ENCODE results near the gene STPG1.
"Not testable (repeated sequence)": the region's sequence is repeated elsewhere in the genome, so short reads cannot be mapped to it uniquely, and the experiment has no call there.

STPG1 gene, protein sequence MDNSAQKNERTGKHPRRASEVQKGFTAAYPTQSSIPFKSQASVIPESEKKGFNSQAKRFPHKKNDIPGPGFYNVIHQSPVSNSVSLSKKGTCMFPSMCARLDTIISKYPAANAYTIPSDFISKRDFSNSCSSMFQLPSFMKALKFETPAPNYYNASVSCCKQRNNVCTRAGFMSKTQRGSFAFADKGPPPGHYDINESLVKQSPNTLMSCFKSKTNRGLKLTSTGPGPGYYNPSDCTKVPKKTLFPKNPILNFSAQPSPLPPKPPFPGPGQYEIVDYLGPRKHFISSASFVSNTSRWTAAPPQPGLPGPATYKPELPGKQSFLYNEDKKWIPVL

DNA sequence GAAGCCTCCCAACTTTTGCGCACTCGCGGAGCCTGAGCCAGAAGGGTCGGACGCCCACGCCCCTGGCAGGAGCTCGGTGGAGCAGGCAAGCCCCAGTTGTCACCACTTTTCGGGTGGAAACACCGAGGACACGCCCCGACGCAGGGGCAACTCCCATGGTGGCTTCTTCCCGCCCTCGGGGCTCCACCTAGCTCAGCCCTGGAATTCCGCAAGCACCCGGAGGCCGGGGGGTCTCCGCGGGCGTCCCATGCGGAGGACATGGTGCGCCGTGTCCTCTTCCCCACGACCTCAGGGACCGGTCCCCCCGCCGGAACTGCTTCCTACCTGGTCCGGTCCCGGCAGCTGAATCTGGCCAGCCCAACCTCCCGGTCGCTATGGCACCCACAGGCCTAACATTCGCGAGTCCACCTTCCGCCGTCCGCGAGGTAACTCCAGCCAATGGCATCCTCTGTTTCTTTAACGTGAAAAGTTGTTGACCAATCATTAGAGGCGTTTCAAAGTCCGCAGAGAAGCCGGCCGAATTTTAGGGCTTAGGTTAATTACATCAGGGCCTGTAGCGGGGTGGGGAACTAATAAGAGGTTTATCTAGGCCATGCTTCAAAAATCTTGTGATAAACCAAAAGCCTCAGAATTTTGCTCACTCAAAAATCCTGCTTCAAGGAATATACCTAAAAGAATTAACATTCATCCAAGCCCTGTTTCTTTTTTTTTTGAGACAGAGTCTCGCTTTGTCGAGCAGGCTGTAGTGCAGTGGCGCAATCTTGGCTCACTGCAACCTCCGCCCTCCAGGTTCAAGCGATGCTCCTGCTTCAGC lies at the start of gene STPG1:
Gene STPG1, minus strand, starts transcription at position 433 of the 814 bp plus-strand sequence. CDS start 12,394 bp downstream, outside the sequence.
- DNase-seq (ENCODE audit: low read depth) = no peak

DNA sequence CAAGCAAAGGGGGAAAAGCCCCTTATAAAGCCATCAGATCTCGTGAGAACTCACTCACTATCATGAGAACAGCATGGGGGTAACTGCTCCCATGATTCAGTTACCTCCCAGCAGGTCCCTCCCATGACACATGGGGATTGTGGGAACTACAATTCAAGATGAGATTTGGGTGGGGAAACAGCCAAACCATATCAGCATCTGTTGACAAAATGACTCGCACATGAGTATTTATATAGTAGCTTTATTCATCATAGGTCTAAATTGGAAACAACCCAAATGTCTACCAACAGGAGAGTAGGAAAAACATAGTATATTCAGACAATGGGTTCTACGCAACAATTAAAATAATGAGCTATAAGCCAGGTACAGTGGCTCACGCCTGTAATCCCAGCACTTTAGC lies 48.5 kb upstream of the STPG1 start:
- DNase-seq (ENCODE audit: low read depth) = peak; percentile 4

DNA sequence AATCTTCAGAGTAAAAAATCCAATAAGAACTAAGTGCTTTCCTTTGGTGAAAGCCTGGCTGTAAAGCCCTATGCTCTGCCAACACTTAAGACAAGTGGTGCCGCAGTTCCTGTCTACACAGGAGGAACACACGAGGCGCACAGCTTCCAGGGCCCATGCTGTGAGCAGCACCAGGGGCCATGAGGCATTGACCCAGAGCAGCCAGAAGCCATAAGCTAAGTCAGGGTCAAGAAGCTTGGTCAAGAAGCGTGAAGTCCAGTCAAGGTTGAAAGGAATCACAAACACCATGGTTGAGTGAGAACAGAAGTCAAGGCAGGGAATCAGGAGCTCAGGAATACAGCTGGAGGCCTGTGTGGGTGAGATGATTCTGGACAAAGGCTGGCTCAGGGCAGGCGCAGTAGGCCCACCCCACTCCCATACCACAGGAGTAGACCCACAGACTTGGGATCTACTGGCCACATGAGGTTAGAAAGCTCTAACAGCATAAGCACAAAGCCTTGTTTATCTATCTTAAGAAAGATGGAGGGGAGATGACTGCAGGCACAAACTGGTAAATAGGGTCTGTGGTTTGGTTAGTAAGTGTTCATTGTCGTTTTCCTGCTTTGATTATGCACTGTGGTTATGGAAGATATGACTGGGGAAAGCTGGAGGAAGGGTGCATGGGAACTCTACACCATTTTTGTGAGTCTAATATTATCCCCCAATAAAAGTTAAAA lies 46.1 kb upstream of the STPG1 start:
- no peak for DNase-seq (ENCODE audit: low read depth)

DNA sequence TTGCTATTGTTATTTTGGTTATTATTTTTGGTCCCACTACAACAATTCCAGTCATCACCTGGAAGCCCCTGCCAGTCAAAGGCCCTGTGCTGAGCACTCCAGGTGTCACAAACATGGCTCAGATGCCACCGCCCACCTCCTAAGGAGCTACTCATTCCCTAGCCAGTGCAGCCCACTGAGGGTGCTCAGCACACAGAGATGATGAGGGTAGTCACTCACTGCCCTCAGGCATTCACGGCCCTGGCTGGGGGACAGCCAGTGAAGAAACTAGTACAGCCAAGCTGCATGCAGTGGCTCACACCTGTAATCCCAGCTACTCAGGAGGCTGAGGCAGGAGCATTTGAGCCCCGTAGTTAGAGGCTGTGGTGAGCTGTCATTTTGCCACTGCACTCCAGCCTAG lies 44.3 kb upstream of the STPG1 start:
- DNase-seq (ENCODE audit: low read depth) = no peak

DNA sequence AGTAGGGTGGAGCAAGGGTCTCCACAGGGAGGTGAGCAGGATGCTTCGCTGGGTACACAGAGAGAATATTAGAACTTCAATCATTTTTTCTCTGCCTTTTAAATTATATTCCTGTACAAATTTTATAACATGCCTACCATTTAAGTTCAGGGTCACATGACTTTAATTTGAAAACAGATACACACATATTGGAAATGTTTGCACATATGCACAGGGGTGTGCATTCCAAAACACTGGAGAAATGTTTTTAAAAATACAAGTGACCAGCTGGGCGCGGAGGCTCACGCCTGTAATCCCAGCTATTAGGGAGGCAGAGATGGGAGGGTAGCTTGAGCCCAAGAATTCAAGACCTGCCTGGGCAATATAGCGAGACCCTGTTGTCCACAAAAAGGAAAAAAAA lies 41.7 kb upstream of the STPG1 start:
- DNase-seq (ENCODE audit: low read depth) = no peak

DNA sequence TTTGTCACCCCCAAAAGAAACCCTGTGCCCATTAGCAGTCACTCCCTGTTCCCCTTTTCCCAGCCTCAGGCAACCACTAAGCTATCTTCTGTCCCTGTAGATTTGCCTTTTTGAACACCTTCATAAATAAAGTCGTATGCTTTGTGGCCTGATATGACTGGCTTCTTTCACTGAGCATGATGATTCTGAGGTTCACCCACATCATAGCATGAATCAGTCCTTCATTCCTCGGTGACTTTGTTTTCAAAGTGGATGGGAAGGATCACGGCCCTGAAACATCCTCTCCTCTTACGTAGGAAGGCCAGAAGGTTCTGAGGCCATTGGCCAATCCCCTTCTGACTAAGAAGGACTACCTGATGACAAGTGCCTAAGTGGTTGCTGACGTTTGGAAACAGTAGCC lies 41.1 kb upstream of the STPG1 start:
- DNase-seq (ENCODE audit: low read depth) = no peak

DNA sequence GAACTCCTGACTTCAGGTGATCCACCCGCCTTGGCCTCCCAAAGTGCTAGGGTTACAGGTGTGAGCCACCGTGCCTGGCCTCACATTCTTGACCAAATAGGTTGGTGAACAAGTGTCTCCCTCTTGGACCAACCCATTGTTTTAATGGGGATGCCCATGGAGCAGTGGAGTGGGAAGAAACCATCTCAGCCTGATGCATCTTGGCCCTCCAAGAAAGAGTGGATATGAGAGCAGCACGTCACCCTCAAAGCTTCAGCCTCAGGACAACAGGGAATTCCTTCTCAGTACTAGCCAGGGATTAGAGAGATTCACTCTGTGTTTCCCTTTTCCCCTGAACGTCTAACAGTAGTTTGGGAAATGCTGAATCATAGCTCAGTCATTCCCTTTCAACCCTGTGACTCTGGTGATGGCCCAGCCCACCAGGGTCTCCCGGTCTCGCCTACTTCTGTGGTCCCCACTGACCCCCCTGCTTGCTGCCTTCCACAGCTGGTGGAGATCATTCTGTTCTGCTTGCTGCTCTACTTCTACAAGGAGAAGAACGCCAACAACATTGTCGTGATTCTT lies 39.4 kb upstream of the STPG1 start:
- DNase-seq (ENCODE audit: low read depth) = no peak

DNA sequence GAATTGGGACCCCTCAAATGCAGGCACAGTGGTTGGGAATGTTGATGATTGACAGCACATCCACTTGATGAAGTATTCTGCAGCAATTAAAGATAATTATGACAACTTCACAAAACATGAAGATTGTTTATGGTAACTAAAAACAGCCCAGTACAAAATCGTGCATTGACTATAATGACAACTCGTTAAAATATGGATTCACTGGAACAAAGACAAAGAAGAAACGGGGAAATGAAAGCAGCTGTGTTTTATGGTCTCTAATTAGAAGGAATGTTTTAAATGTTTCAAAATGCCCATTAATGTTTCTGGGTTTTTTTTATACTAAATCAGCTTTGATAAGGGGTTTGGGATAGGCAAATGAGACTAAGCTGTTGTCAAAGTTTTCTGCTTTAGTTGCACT lies 38.2 kb upstream of the STPG1 start:
- no peak for DNase-seq (ENCODE audit: low read depth)

DNA sequence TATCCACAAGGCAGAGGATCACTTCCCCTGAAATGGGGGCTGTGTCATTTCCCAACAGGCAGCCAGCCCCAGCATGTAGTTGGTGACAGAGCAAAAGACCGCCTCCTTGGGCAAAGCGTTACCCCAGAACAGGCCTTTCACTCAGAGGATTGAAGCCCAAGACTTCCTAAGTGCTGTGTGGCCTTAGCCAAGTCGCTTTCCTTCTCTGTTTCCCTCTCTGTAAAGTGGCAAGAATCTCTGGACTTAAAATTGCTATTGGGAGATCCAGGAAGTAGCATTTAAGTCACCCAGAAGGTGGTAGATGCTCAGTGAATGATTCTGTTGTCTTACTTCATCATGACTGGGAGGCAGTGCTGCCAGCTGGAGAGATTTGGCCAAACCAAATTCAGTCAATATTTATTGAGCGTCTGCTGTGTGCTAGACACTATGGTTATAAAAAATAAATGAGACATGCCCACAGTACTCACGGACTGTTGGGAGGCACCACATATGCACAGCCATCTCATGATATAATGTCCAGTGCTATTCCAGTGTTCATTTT lies 37.3 kb upstream of the STPG1 start:
- DNase-seq (ENCODE audit: low read depth) = no peak

DNA sequence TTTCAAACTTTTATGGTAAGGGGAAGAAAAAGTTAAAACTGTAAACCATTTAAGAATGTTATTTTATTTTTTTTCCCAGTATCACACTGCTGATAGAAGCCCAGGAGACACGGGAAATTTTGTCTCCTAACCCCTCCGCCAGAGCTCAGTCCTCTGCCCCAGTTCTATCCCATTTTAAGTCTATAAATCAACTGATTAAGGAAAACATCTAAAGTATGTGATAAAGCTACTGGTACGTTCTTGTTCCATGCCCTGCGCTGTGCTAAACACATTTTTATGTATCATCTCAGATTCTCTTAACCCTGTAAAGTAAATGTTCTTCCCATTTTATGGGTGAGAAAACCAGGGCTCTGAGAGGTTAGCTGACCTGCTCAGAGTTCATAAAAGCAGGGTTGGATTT lies 36.7 kb upstream of the STPG1 start:
- no peak for DNase-seq (ENCODE audit: low read depth)

DNA sequence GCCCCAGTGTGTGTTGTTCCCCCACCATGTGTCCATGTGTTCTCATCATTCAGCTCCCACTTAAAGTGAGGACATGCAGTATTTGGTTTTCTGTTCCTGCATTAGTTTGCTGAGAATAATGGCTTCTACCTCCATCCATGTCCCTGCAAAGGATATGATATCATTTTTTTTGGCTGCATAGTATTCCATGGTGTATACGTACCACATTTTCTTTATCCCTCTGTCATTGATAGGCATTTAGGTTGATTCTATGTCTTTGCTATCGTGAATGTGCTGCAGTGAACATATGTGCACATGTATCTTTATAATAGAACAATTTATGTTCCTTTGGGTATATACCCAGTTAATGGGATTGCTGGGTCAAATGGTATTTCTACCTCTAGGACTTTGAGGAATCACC lies 32.9 kb upstream of the STPG1 start:
- DNase-seq (ENCODE audit: low read depth) = not testable (repeated sequence)

DNA sequence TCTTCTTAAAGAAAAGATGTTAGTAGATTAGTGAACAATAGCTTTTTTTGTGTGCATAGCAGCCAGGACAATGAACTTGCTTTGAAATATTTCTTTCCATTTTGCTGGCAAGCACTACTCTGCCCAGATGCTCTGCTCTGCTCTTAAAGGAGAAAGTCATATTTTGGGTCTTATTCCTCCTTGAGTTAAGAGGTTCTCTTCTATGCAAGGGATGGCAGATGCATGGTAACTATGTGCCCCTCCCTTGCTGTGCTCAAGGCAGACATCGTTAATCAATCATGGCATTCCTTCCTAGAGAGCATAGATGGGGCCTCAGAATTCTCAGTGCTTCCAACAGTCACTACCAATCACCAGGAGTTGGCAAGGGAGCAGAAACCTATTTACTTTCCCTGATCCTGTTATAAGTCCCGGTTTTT lies 29.7 kb upstream of the STPG1 start:
- no peak for DNase-seq (ENCODE audit: low read depth)

DNA sequence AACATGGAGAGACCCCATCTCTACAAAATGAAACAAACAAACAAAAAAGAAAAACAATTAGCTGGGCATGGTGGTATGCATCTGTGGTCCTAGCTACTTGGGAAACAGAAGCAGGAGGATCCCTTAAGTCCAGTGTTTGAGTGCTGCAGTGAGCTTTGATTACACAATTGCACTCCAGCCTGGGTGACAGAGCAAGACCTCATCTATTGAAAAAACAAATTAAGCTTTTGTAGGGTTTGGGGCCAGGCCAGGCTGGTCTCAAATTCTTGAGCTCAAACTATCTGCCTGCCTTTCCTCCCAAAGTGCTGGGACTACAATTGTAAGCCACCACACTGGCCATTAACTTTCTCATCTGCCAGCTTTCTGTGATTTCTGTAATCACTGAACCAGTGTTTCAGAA lies 29.2 kb upstream of the STPG1 start:
- DNase-seq (ENCODE audit: low read depth) = no peak

DNA sequence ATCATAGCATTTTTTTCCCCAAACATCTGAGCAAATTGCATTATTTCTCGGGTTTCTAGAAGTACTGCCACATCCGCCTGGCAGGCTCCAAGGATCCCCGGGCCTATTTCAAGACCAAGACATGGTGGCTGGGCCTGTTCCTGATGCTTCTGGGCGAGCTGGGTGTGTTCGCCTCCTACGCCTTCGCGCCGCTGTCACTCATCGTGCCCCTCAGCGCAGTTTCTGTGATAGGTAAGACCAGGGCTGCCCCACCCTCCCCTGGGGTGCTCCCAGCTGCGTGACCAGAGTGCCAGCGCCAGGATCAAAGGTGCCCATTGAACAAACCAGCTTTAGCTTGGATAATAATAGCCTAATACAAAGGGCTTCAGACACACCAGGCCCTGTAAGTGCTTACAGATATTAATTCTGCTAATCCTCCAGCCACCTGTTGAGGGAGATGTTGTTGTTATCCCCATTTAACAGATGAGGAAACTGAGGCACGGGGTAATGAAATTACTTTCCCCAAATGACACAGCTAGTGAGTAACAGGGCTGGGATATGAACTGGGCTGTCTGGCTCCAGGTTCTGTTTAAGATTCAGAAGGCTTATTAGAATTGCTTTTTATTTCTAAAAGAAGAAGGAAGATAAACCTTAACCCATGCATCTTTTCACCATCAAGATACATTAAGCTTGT lies 28.6 kb upstream of the STPG1 start:
- no peak for DNase-seq (ENCODE audit: low read depth)

DNA sequence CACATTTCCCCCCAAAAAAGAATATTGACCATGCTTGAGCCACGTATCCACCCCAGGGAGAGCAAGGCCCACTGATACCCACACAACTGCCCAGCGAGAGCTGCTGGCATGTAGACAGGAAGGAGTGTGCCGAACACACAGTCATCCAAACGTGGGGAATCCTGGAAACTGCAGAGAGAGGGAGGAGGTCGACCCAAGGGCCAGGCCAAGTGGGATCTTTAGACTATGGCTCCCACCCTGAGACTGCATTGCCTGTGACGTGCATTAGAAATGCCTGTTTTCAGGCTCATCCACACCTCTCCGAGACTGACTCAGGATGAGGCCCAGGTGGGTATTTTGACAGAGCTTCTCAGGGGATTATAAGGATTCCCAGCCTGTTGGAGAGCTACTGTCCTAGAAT lies 27.9 kb upstream of the STPG1 start:
- no peak for DNase-seq (ENCODE audit: low read depth)

DNA sequence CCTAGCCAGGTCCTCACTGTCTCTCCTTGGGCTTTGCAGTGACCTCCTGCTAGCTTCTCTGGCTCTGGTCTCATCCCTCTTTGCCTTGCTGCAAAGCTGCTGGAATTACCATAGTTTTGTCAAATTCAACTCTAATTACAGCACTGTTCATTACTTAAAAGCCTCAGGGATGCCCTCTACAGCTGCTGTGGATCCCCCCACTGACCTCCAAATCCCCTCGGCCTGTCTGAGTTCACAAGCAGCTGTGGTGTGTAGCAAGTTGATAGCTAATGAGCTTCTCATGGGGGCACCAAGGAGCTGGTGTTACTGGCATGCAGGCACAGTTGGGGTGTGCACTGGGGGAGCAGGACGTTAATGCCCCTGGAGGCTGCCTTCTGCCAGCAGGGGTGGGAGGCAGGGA lies 26.9 kb upstream of the STPG1 start:
- DNase-seq (ENCODE audit: low read depth) = no peak

DNA sequence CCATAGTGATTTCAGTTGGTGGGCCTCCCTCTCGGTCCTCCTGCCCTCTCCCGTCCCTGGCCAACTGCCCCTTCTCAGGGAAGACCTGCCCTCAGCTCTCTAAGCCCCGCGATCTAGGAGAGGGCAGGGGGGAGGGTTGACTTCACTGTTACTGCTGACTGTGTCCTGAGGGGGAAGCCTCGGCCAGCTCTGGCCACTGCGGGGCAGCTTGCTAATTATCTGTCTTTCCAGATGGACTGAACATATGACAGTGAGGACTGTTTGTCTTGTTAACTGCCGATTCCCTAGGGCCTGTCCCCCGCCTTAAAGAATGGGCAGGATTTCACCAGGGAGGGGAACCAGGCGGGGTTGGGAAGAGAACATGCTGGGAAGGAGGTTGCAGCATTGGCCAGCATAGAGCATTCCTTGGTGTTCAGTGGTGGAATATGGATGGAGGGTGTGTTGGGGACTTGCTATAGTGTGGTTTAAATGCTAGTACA lies 24.9 kb upstream of the STPG1 start:
- no peak for DNase-seq (ENCODE audit: low read depth)

DNA sequence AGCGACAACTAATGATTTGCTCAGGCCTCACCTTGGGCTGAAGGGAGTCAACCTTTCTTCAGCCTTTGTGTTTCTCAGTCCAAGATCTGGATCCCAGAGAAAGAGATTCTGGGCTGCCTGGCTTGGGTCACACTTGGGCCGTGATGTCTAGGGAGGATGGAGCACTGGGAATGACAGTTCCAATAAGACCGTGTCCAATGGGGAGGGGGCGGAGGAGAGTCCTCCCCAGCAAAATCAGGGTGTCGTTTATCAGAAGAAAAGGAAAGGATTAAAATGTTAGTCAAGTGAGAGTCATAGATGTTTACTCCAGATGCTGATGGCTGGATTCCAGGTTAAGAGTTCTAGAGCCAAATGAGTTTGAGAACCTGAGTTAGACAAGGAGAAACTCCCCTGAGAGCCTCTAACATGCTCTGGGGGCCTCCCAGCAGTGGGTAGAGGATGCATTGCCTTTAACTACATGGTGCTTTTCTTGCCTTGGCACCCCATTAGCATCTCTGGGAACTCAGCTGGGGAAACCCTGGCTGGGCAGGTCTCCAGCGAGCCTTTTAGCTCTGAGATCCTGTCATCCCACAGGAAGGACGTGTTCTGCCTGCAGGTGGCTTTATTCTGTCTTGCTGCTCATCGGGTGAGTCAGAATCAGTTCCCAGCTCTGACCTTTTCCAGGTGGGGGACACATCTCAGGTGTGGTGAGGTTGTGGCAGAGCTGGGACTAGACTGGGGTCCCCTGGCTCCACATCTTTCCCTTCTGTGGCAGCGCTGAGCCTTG lies 24.2 kb upstream of the STPG1 start:
- DNase-seq (ENCODE audit: low read depth) = no peak

DNA sequence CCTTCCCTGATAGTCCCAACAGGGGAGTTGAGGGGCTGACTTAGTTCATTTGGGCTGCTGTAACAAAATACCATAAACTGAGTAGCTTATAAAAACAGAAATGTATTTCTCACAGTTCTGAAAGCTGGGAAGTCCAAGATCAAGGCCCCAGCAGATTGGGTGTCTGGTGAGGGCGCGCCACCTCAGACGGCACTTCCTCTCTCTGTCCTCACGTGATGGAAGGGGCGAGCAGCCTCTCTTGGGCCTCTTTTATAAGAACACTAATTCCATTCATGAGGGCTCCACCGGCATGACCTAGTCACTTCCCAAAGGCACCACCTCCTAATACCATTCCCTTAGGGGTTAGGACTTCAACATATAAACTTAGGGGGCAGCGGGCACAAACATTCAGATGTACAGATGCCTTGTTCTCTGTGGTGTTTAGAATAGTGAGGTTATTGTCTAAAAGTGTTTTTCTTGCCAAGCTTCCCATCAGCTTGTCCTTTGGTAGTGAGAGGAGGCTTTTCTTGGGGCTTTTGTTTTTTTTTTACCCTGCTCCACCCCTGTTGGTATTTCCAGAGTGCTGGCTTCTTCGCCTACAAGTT lies 22.3 kb upstream of the STPG1 start:
- no peak for DNase-seq (ENCODE audit: low read depth)

DNA sequence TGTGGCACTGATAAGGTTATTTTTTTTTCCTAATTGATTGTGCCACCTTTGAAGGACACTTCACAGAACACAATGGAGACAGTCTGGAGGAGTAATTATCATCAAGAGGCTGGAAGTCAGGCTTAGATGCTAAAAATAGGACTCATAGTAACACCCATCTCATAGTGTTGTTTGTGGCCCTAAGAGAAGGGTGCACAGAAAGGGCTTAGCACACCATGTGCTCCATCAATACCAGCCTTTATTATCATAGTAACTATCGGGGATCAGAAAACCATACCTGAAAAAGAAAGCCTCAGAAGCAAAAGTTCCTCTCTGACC lies 13.9 kb upstream of the STPG1 start:
- DNase-seq (ENCODE audit: low read depth) = no peak
